Activated CD4-positive, alpha-beta T cell treated with anti-CD3 and anti-CD28 coated beads for 36 hours (primary cell): ENCODE data around the gene CDH24. TPM values are rescaled to one million over a fixed set of nuclear protein-coding genes. Genes with fewer than 3 reads are reported as not detected.

Source experiments
- ATAC-seq: fragments of 200-7000 bp; cut with Tn5 transposase; one replicate; pipeline ENCODE4 v1.10.0; 2021; ENCODE audit warnings: mild to moderate bottlenecking, moderate library complexity
- CTCF ChIA-PET: fragments of 350-600 bp; sonication (Branson Sonifier 250); formaldehyde crosslinking; loops from one replicate; lab custom pipeline; 2021; ENCODE audit warnings: antibody characterized with exemption; lab: Charles Lee
- POLR2A ChIA-PET: fragments of 350-600 bp; sonication (Branson Sonifier 250); formaldehyde crosslinking; loops from one replicate; lab custom pipeline; 2021; ENCODE audit warnings: antibody characterized with exemption, inconsistent platforms; lab: Charles Lee
- DNase-seq: peaks from one replicate; pipeline ENCODE4 v3.0.0-alpha.2; 2020
- H3K27ac Mint-ChIP-seq: one replicate; pipeline ENCODE4 v1.8.0; 2021; ENCODE audit warnings: mixed read lengths
- H3K27me3 Mint-ChIP-seq: one replicate; pipeline ENCODE4 v1.8.0; 2021; ENCODE audit warnings: mixed read lengths
- H3K36me3 Mint-ChIP-seq: one replicate; pipeline ENCODE4 v1.8.0; 2021; ENCODE audit warnings: low read depth, mixed read lengths
- H3K4me1 Mint-ChIP-seq: one replicate; pipeline ENCODE4 v1.8.0; 2021; ENCODE audit warnings: mixed read lengths
- H3K4me3 Mint-ChIP-seq: one replicate; pipeline ENCODE4 v1.8.0; 2021; ENCODE audit warnings: mild to moderate bottlenecking, moderate library complexity, mixed read lengths
- H3K9me3 Mint-ChIP-seq: one replicate; pipeline ENCODE4 v1.8.0; 2021; ENCODE audit warnings: low read depth, mixed read lengths
- intact Hi-C, 2 experiments: fragments of 100-400 bp; cut with DNase I in 1 of 2; cut with micrococcal nuclease in 1 of 2; formaldehyde crosslinking; loops; one replicate each; pipeline versions ENCODE4 v1.14.2 to v1.15.1; 2022 to 2024; cut with DNase I, micrococcal nuclease
- total RNA-seq, 2 experiments: library from RNA; stranded (reverse); gene quantifications; one replicate each; pipeline ENCODE4 v1.2.3, GENCODE V29; 2021

The CDH24 gene
- total RNA-seq, 2 experiments from 2014 or later = 0.82 to 1.1 TPM

- POLR2A ChIA-PET = no interaction called here
- DNase-seq (no peak), ATAC-seq (no peak)
- intact Hi-C loops = no loop called here
- Mint-ChIP-seq H3K27ac (no peak overlapping the region), H3K9me3 (no peaks in the 10 kb centered on the region), H3K4me1 (no peaks in the 10 kb centered on the region), H3K4me3 (no peak overlapping the region), H3K27me3 (peaks cover 2% of the 10 kb centered on the region), H3K36me3 (peaks cover 2% of the 10 kb centered on the region)
- CTCF ChIA-PET = no interaction called here
These were observed 12.5 kb downstream of the CDH24 start for GRCh38 chr14:23044840-23045239.

GRCh38 chr14:23043754-23044153, 13.6 kb downstream of the CDH24 start:
- no peak overlapping the region for H3K27ac Mint-ChIP-seq
- H3K9me3 Mint-ChIP-seq = no peaks in the 10 kb centered on the region
- DNase-seq (no peak), ATAC-seq (no peak)
- H3K36me3 Mint-ChIP-seq = peaks cover 2% of the 10 kb centered on the region
- H3K4me3 Mint-ChIP-seq = no peak overlapping the region
- CTCF ChIA-PET = interaction anchor here (0.9 to 2.8 kb wide), 3 partner anchors 11 to 59 kb away, joined by 3 to 9 read pairs (median 5); no protein-coding TSS in a partner anchor
- intact Hi-C loops = no loop called here
- no peaks in the 10 kb centered on the region for H3K4me1 Mint-ChIP-seq
- peaks cover 2% of the 10 kb centered on the region for H3K27me3 Mint-ChIP-seq
- POLR2A ChIA-PET = no interaction called here

- no peak for ATAC-seq
- CTCF ChIA-PET = interaction anchor here (1.1 to 2.8 kb wide), 4 partner anchors 15 to 59 kb away, joined by 3 to 9 read pairs (median 6); partner anchors contain the start of gene CDH24
- peaks cover 2% of the 10 kb centered on the region for H3K27me3 Mint-ChIP-seq
- no peak overlapping the region for H3K4me3 Mint-ChIP-seq
- DNase-seq = no peak
- H3K27ac Mint-ChIP-seq = no peak overlapping the region
- no peaks in the 10 kb centered on the region for H3K4me1 Mint-ChIP-seq
- POLR2A ChIA-PET = interaction anchor here (0.6 kb wide), 1 partner anchor 24 kb away, joined by 7 read pairs; no protein-coding TSS in a partner anchor
- no peaks in the 10 kb centered on the region for H3K9me3 Mint-ChIP-seq
- intact Hi-C loops = no loop called here
- H3K36me3 Mint-ChIP-seq = peaks cover 2% of the 10 kb centered on the region
These were observed 14.2 kb downstream of the CDH24 start for GRCh38 chr14:23043145-23043544.

DNA sequence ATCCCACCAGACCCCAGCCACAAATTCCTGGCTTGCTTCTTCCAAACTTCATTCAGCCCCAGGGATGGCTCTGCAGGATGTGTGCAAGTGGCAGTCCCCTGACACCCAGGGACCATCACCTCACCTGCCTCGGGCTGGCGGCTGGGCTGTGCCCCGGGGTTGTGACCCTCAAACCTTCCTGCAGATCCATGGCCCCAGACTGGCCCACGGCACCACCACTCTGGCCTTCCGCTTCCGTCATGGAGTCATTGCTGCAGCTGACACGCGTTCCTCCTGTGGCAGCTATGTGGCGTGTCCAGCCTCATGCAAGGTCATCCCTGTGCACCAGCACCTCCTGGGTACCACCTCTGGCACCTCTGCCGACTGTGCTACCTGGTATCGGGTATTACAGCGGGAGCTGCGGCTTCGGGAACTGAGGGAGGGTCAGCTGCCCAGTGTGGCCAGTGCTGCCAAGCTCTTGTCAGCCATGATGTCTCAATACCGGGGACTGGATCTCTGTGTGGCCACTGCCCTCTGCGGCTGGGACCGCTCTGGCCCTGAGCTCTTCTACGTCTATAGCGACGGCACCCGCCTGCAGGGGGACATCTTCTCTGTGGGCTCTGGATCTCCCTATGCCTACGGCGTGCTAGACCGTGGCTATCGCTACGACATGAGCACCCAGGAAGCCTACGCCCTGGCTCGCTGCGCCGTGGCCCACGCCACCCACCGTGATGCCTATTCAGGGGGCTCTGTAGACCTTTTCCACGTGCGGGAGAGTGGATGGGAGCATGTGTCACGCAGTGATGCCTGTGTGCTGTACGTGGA, 15.0 kb downstream of the CDH24 start, which contains the start of gene PSMB11:
PSMB11 (plus strand) TSS at position 51 of the 804 bp plus-strand sequence; CDS start at position 65, 14 bp downstream.
- no peak for ATAC-seq
- no peaks in the 10 kb centered on the region for H3K9me3 Mint-ChIP-seq
- no peaks in the 10 kb centered on the region for H3K4me1 Mint-ChIP-seq
- no peaks in the 10 kb centered on the region for H3K36me3 Mint-ChIP-seq
- no peak within 1 kb of the TSS for H3K4me3 Mint-ChIP-seq
- DNase-seq = no peak
- intact Hi-C loops = no loop called here
- ChIA-PET CTCF (interaction anchor here (1.0 to 2.8 kb wide), 6 partner anchors 15 to 55 kb away, joined by 3 to 9 read pairs (median 4); partner anchors contain the start of gene CDH24), POLR2A (interaction anchor here (0.5 to 0.6 kb wide), 2 partner anchors 18 to 23 kb away, joined by 6 to 7 read pairs; no protein-coding TSS in a partner anchor)
- no peaks in the 10 kb centered on the region for H3K27me3 Mint-ChIP-seq
- no peak within 1 kb of the TSS for H3K27ac Mint-ChIP-seq

DNA sequence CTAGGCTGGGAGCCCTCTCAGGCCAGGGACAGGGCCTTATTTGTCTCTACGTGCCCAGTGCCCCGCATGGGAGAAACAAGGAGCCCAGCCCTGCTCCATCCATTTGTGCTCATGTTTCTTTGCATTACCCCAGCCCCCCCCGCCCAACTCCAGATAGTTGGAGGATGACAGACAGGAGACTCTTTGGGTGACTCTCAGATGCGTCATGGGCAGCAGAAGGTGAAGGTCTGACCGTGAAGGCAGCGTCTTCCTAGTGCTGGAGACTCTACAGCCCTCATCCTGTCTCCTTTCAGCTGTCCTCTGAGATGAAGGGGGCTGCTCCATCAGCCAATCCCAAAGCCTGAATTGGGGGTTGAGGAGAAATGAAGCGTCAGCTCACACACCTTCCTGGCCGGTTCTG, 15.6 kb downstream of the CDH24 start:
- POLR2A ChIA-PET = interaction anchor here (0.5 kb wide), 1 partner anchor 18 kb away, joined by 6 read pairs; no protein-coding TSS in a partner anchor
- H3K4me3 Mint-ChIP-seq = no peak overlapping the region
- no peaks in the 10 kb centered on the region for H3K36me3 Mint-ChIP-seq
- no peak for DNase-seq
- no peaks in the 10 kb centered on the region for H3K4me1 Mint-ChIP-seq
- H3K27me3 Mint-ChIP-seq = no peaks in the 10 kb centered on the region
- intact Hi-C loops = no loop called here
- H3K27ac Mint-ChIP-seq = no peak overlapping the region
- CTCF ChIA-PET = interaction anchor here (1.0 to 2.8 kb wide), 7 partner anchors 16 to 59 kb away, joined by 3 to 9 read pairs (median 4); partner anchors contain the start of gene CDH24
- H3K9me3 Mint-ChIP-seq = no peaks in the 10 kb centered on the region
- ATAC-seq = no peak

GRCh38 chr14:23040100-23040499, 17.2 kb downstream of the CDH24 start:
- no peak overlapping the region for H3K27ac Mint-ChIP-seq
- CTCF ChIA-PET = interaction anchor here (0.6 to 3.1 kb wide), 10 partner anchors 14 to 80 kb away, joined by 3 to 18 read pairs (median 4); no protein-coding TSS in a partner anchor
- H3K27me3 Mint-ChIP-seq = no peaks in the 10 kb centered on the region
- no peak for DNase-seq
- intact Hi-C loops = no loop called here
- ATAC-seq = no peak
- H3K4me1 Mint-ChIP-seq = peaks cover 9% of the 10 kb centered on the region
- POLR2A ChIA-PET = interaction anchor here (0.6 to 1.0 kb wide), 2 partner anchors 33 to 1586 kb away, joined by 3 to 4 read pairs; no protein-coding TSS in a partner anchor
- H3K9me3 Mint-ChIP-seq = peaks cover 2% of the 10 kb centered on the region
- no peak overlapping the region for H3K4me3 Mint-ChIP-seq
- H3K36me3 Mint-ChIP-seq = no peaks in the 10 kb centered on the region

DNA sequence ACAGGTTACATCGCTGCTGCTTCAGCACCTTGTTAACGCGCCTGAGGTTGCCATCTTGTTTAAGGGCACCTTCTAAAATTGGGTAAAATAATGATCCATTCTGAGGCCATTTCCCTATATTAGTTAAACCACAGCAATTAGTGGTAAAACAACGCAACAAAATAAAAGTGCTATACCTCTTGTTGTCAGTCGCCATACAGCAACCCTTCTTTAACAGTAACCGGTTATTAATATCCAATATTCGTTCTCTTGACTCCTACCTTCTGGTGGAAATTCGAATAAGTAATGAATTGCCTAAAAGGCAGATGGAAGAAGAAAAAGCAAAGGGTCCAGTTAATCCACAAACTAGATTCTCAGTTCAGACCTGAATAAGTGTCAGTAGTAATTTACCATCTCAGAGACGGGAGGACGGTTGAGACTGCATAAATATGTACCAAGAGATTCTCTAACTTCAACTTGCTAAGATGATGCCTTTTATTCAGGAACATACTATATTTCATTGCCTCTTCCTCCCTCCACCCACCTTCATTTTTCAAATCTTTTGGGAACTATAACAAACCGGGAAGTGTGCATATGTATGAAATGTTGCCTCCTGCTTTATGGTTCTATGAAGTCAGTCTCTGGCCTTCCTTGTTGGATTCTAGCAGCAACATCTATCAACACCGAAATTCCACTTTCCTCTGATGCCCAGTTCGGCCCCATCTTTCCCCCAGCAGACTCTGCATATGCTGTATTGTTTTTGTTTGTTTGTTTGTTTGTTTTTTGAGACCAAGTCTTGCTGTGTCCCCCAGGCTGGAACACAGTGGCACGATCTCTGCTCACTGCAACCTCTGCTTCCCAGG, 21.8 kb downstream of the CDH24 start:
- Mint-ChIP-seq H3K27ac (peak overlapping the region; percentile 97), H3K9me3 (peaks cover 2% of the 10 kb centered on the region), H3K4me1 (peaks cover 36% of the 10 kb centered on the region), H3K36me3 (peaks cover 35% of the 10 kb centered on the region), H3K4me3 (peak overlapping the region; percentile 97), H3K27me3 (no peaks in the 10 kb centered on the region)
- DNase-seq = no peak
- POLR2A ChIA-PET = interaction anchor here (1.0 to 1.6 kb wide), 2 partner anchors 28 to 60 kb away, joined by 3 to 14 read pairs; partner anchors contain the start of genes ACIN1 and C14orf119
- ATAC-seq = no peak
- CTCF ChIA-PET = interaction anchor here (0.6 to 1.4 kb wide), 5 partner anchors 22 to 480 kb away, joined by 3 to 4 read pairs (median 3); no protein-coding TSS in a partner anchor
- intact Hi-C loops = loop anchor here in 1 of 2 experiments (1.0 to 10.0 kb wide), 10 partner anchors 21 to 1109 kb away; partner anchors contain the start of genes AJUBA, DAD1, EMC9 and HAUS4

DNA sequence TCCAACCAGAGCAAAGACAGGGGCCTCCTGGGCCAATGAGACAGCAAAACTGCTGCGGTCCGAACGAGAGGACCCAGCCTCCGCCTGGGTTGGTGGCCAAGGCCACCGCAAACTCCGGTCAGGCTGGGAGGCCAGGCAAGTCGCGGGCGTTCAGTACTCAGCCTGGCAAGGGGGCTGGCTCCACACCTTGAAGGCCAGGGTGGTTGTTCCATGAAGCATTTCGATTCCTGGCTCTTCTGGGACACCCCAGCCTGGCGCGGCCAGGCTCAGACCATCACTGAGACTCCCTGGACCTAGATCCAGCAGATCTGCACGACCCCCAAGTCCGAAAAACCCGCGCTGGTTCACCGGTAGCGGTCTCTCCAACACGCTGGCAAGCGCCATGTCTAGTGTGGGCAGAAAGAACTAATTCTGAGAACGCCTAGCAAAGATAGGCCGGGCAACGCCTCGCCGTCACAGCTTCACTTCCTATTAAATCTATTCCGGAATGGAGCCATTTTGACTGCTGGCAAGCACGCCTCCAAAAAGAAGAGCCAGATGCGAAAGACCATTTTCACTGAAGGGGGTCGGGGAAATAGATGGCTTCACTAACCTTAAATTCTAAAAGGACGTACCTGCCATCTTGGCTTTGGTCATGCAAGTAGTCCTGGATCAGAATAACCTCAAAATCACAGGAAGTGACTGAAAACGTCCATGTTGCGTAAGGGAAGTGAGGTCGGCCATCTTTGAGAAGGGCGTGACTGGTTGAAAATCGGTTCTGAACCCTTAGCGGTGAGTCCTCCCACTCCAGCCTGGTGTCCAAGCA, 22.6 kb downstream of the CDH24 start, which contains the start of gene PSMB5:
PSMB5 (minus strand) TSS at position 403 of the 805 bp plus-strand sequence; CDS start at position 384, 19 bp downstream.
- intact Hi-C loops = loop anchor here (1.0 to 10.0 kb wide), 12 partner anchors 22 to 1110 kb away; partner anchors contain the start of genes ACIN1 (in 2 of the 2), C14orf119 (in 2 of the 2), AJUBA (in 1 of the 2) and DAD1 (in 1 of the 2)
- Mint-ChIP-seq H3K36me3 (peaks cover 37% of the 10 kb centered on the region), H3K4me1 (peaks cover 36% of the 10 kb centered on the region), H3K27ac (peak within 1 kb of the TSS; percentile 97), H3K4me3 (peak within 1 kb of the TSS; percentile 97), H3K9me3 (peaks cover 2% of the 10 kb centered on the region), H3K27me3 (no peaks in the 10 kb centered on the region)
- POLR2A ChIA-PET = interaction anchor here (0.7 to 1.6 kb wide), 3 partner anchors 27 to 87 kb away, joined by 3 to 14 read pairs (median 4); partner anchors contain the start of genes ACIN1 and C14orf119
- CTCF ChIA-PET = interaction anchor here (0.6 to 4.3 kb wide), 12 partner anchors 12 to 479 kb away, joined by 3 to 20 read pairs (median 3); no protein-coding TSS in a partner anchor
- peak; percentile 94 for DNase-seq
- ATAC-seq = peak; percentile 95

GRCh38 chr14:23033801-23034497, 23.4 kb downstream of the CDH24 start:
- no peak for ATAC-seq
- Mint-ChIP-seq H3K27me3 (no peaks in the 10 kb centered on the region), H3K36me3 (peaks cover 43% of the 10 kb centered on the region), H3K4me1 (peaks cover 42% of the 10 kb centered on the region), H3K27ac (peak overlapping the region; percentile 97), H3K4me3 (peak overlapping the region; percentile 97), H3K9me3 (peaks cover 2% of the 10 kb centered on the region)
- POLR2A ChIA-PET = interaction anchor here (0.7 to 1.6 kb wide), 3 partner anchors 26 to 87 kb away, joined by 3 to 14 read pairs (median 4); partner anchors contain the start of genes ACIN1 and C14orf119
- no peak for DNase-seq
- intact Hi-C loops = loop anchor here (1.0 to 10.0 kb wide), 5 partner anchors 27 to 1111 kb away; partner anchors contain the start of genes ACIN1 (in 2 of the 2), C14orf119 (in 2 of the 2), DAD1 (in 1 of the 2) and EMC9 (in 1 of the 2)
- CTCF ChIA-PET = interaction anchor here (0.7 to 4.3 kb wide), 14 partner anchors 11 to 136 kb away, joined by 3 to 20 read pairs (median 5); partner anchors contain the start of genes CDH24 and PRMT5
